Neuronal stem cell (in vitro differentiated cells): Measurements from ENCODE around the gene TBC1D22A.
A peak's percentile ranks its signal among the peaks of the same experiment; 100 is the strongest.

Experiments used
- DNase-seq: peaks from one replicate; pipeline ENCODE4 v3.0.0-alpha.2; 2013; ENCODE audit warnings: low spot score
- H2AFZ ChIP-seq: one replicate; pipeline ENCODE4 v1.6.1; 2013; ENCODE audit warnings: mild to moderate bottlenecking, low read length, inconsistent platforms
- H2AK5ac ChIP-seq: 2 replicates; pipeline ENCODE4 v1.6.1; 2013; ENCODE audit warnings: low read depth, mild to moderate bottlenecking, inconsistent platforms, low read length, moderate library complexity, mixed read lengths
- H2BK120ac ChIP-seq: 2 replicates; pipeline ENCODE4 v1.6.1; 2013; ENCODE audit warnings: low read depth, mild to moderate bottlenecking, inconsistent platforms, low read length, moderate library complexity, mixed read lengths
- H2BK12ac ChIP-seq: one replicate; pipeline ENCODE4 v1.6.1; 2013; ENCODE audit warnings: low read length, inconsistent platforms
- H2BK15ac ChIP-seq: 2 replicates; pipeline ENCODE4 v1.6.1; 2013; ENCODE audit warnings: mild to moderate bottlenecking, low read length, inconsistent platforms, mixed read lengths
- H2BK5ac ChIP-seq: one replicate; pipeline ENCODE4 v1.6.1; 2013; ENCODE audit warnings: inconsistent platforms, mild to moderate bottlenecking, low read length, moderate library complexity
- H3K14ac ChIP-seq: one replicate; pipeline ENCODE4 v1.6.1; 2013; ENCODE audit warnings: low read length, inconsistent platforms
- H3K18ac ChIP-seq: 2 replicates; pipeline ENCODE4 v1.6.1; 2013; ENCODE audit warnings: low read length, inconsistent platforms
- H3K23ac ChIP-seq: 2 replicates; pipeline ENCODE4 v1.6.1; 2013; ENCODE audit warnings: low read depth, mild to moderate bottlenecking, mixed read lengths, low read length, inconsistent platforms; ENCODE audit not compliant: poor library complexity
- H3K27ac ChIP-seq: replicated peaks from 3 replicates; pipeline ENCODE4 v1.5.1; 2013; ENCODE audit warnings: low read length, inconsistent platforms
- H3K27me3 ChIP-seq, 3 experiments: 2 replicates each; pipeline ENCODE4 v1.6.1; 2013; ENCODE audit warnings: low read length in 3 of 3, mild to moderate bottlenecking in 2 of 3, inconsistent platforms in 1 of 3, low read depth in 1 of 3, mixed read lengths in 1 of 3, moderate library complexity in 1 of 3; ENCODE audit not compliant: control insufficient read depth in 3 of 3, insufficient read depth in 3 of 3
- H3K36me3 ChIP-seq, 2 donors: replicated peaks in 1 of 2; 2 replicates each; pipeline ENCODE4 v1.6.1; 2013; ENCODE audit warnings: low read length in 2 of 2; ENCODE audit not compliant: control insufficient read depth in 2 of 2, insufficient read depth in 2 of 2
- H3K4ac ChIP-seq: 2 replicates; pipeline ENCODE4 v1.6.1; 2013; ENCODE audit warnings: inconsistent platforms, mild to moderate bottlenecking, low read length, moderate library complexity
- H3K4me1 ChIP-seq, 2 donors: 1 replicate in 1 of 2; 2 replicates in 1 of 2; pipeline ENCODE4 v1.6.1; 2013; ENCODE audit warnings: low read length in 2 of 2, low read depth in 1 of 2; ENCODE audit not compliant: control insufficient read depth in 2 of 2, insufficient read depth in 1 of 2
- H3K4me2 ChIP-seq: one replicate; pipeline ENCODE4 v1.6.1; 2013; ENCODE audit warnings: mild to moderate bottlenecking, low read length, inconsistent platforms; ENCODE audit not compliant: insufficient read depth, poor library complexity, severe bottlenecking
- H3K4me3 ChIP-seq, 2 donors: 2 replicates each; pipeline ENCODE4 v1.5.1; 2013; ENCODE audit warnings: low read length in 2 of 2, mild to moderate bottlenecking in 2 of 2, inconsistent platforms in 1 of 2, moderate library complexity in 1 of 2
- H3K79me1 ChIP-seq: one replicate; pipeline ENCODE4 v1.6.1; 2013; ENCODE audit warnings: low read depth, mild to moderate bottlenecking, inconsistent platforms, low read length, moderate library complexity
- H3K9ac ChIP-seq: one replicate; pipeline ENCODE4 v1.6.1; 2013; ENCODE audit warnings: mild to moderate bottlenecking, low read depth, low read length, inconsistent platforms; ENCODE audit not compliant: poor library complexity
- H3K9me3 ChIP-seq, 2 donors: replicated peaks in 1 of 2; 2 replicates each; pipeline versions ENCODE3 to v1.6.1; 2013; ENCODE audit warnings: low read length in 2 of 2, mild to moderate bottlenecking in 2 of 2, inconsistent platforms in 1 of 2, low read depth in 1 of 2, mixed read lengths in 1 of 2, moderate library complexity in 1 of 2; ENCODE audit not compliant: control insufficient read depth in 2 of 2, insufficient read depth in 1 of 2
- H4K8ac ChIP-seq: one replicate; pipeline ENCODE4 v1.6.1; 2013; ENCODE audit warnings: low read depth, mild to moderate bottlenecking, inconsistent platforms, low read length, moderate library complexity
- H4K91ac ChIP-seq: one replicate; pipeline ENCODE4 v1.6.1; 2013; ENCODE audit warnings: low read length, low read depth, mild to moderate bottlenecking, inconsistent platforms; ENCODE audit not compliant: poor library complexity
- WGBS, 2 donors: extraction: QIAGEN DNeasy Blood & Tissue Kit; methylation state at CpG; one replicate each; pipeline ENCODE4 v1.1.7; 2013; ENCODE audit warnings: missing lambda C conversion rate in 2 of 2, mixed read lengths in 1 of 2; ENCODE audit not compliant: insufficient read length in 2 of 2, insufficient replicate concordance in 1 of 2; ENCODE audit errors: extremely low coverage in 2 of 2; 5-methylcytosine and 5-hydroxymethylcytosine counted together

TBC1D22A gene

GRCh38 chr22:47196166-47196849, 433.9 kb downstream of the TBC1D22A start:
- Histone ChIP-seq H3K4me2 (no peak overlapping the region), H2BK120ac (no peak overlapping the region), H3K27ac (no peak overlapping the region), H3K4ac (no peak overlapping the region), H3K4me3 (peak overlapping the region in 1 of 2 donors; percentile 43), H3K18ac (no peak overlapping the region), H2AK5ac (no peak overlapping the region), H3K36me3 (no peaks in the 10 kb centered on the region), H3K9me3 (peaks cover 0 to 26% of the 10 kb centered on the region in 2 donors), H3K23ac (no peak overlapping the region), H3K27me3 (no peaks in the 10 kb centered on the region), H2BK15ac (no peak overlapping the region), H3K9ac (no peak overlapping the region), H2BK5ac (no peak overlapping the region), H3K4me1 (peaks cover 0 to 4% of the 10 kb centered on the region in 2 donors), H3K14ac (no peak overlapping the region), H2BK12ac (no peak overlapping the region), H4K91ac (no peak overlapping the region), H2AFZ (no peak overlapping the region), H3K79me1 (no peaks in the 10 kb centered on the region), H4K8ac (no peak overlapping the region)
- no peak for DNase-seq
- no CpG with 5 or more reads among the region's 5 CpGs for WGBS, 2 donors

DNA sequence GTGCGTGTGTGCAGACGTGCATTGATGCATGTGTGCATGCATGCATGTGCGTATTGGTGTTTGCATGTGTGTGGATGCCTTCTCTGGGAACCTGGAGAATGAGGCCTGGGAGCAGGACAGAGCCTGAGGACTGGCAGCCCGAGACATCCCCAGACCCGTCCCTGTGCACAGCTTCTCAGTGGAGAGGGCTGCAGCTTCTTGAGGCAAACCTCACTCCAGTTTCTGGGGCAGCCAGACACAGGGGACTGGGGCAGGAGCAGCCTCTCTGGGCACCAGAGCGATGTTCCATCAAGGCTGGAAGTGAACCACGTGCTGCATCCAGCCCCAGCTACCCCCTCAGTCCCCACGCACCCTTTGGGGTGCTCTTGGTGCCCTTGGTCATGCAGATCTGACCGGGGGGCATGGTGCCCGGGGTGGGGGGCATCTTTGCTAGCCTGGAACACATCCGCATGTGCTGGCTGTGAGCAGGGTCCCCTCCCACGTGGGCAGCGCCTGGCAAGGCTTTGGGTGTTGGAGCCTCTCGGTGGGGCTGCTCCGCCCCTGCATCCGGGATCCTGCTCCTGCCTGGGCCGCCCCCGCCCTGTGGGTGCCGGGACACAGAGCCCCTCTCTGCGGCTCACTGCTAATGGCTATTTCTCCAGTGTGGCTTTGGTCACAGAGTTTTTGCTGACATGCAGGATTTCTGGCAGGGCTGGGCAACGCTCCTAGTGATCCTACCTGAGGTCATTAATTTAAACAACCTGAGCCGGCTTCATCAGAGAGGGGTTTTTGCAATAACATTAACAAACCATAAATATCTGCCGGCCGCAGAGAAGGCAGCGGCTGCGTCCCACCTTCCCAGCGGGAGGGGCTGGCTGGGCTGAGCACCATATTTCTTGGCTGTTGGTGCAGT, 434.7 kb downstream of the TBC1D22A start:
- no CpG with 5 or more reads among the region's 27 CpGs for WGBS, 2 donors
- Histone ChIP-seq H2BK12ac (no peak overlapping the region), H3K79me1 (no peaks in the 10 kb centered on the region), H2BK120ac (no peak overlapping the region), H3K27ac (no peak overlapping the region), H4K91ac (no peak overlapping the region), H3K9me3 (peaks cover 0 to 34% of the 10 kb centered on the region in 2 donors), H3K14ac (no peak overlapping the region), H2AFZ (no peak overlapping the region), H3K23ac (no peak overlapping the region), H3K9ac (no peak overlapping the region), H2AK5ac (no peak overlapping the region), H3K4ac (no peak overlapping the region), H3K27me3 (no peaks in the 10 kb centered on the region), H3K4me3 (peak overlapping the region in 1 of 2 donors; percentile 43), H3K18ac (no peak overlapping the region), H3K4me1 (peaks cover 0 to 4% of the 10 kb centered on the region in 2 donors), H2BK5ac (no peak overlapping the region), H4K8ac (no peak overlapping the region), H3K4me2 (no peak overlapping the region), H2BK15ac (no peak overlapping the region), H3K36me3 (no peaks in the 10 kb centered on the region)
- DNase-seq = no peak

GRCh38 chr22:47197773-47198500, 435.5 kb downstream of the TBC1D22A start:
- Histone ChIP-seq H3K18ac (no peak overlapping the region), H3K23ac (no peak overlapping the region), H2BK120ac (no peak overlapping the region), H2AFZ (no peak overlapping the region), H3K9ac (no peak overlapping the region), H3K4ac (no peak overlapping the region), H3K14ac (no peak overlapping the region), H3K4me2 (no peak overlapping the region), H2BK15ac (no peak overlapping the region), H3K4me3 (peak overlapping the region in 1 of 2 donors; percentile 38), H3K9me3 (peaks cover 0 to 40% of the 10 kb centered on the region in 2 donors), H4K91ac (no peak overlapping the region), H4K8ac (peak overlapping the region; percentile 84), H2BK12ac (no peak overlapping the region), H3K79me1 (no peaks in the 10 kb centered on the region), H3K4me1 (no peaks in the 10 kb centered on the region), H3K27me3 (no peaks in the 10 kb centered on the region), H2BK5ac (no peak overlapping the region), H3K36me3 (no peaks in the 10 kb centered on the region), H3K27ac (no peak overlapping the region), H2AK5ac (no peak overlapping the region)
- no peak for DNase-seq
- no CpG with 5 or more reads among the region's 25 CpGs for WGBS, 2 donors
